ENCODE data around the gene HELT. TPM values are rescaled to one million over a fixed set of nuclear protein-coding genes. Genes with fewer than 3 reads are reported as not detected.

HELT gene
- total RNA-seq, 4 donors from 2014 or later = not detected

- TF ChIP-seq CTCF (IDR thresholded peaks at IDR 0.05; ENCODE audit: low read depth) = no peak
Observed at GRCh38 chr4:185020293-185020808, 2.1 kb downstream of the HELT start.

- no peak for TF ChIP-seq CTCF (IDR thresholded peaks at IDR 0.05; ENCODE audit: low read depth)
Observed at GRCh38 chr4:185020863-185021761, 2.8 kb downstream of the HELT start.

GRCh38 chr4:185023471-185023870 lies 5.2 kb downstream of the HELT start:
- no peak for TF ChIP-seq CTCF (IDR thresholded peaks at IDR 0.05; ENCODE audit: low read depth)

GRCh38 chr4:185028625-185029024 lies 10.3 kb downstream of the HELT start:
- TF ChIP-seq CTCF (IDR thresholded peaks at IDR 0.05; ENCODE audit: low read depth) = no peak

GRCh38 chr4:185031611-185032010 lies 13.3 kb downstream of the HELT start:
- TF ChIP-seq CTCF (IDR thresholded peaks at IDR 0.05; ENCODE audit: low read depth) = no peak

GRCh38 chr4:185033072-185033471 lies 14.8 kb downstream of the HELT start:
- no peak for TF ChIP-seq CTCF (IDR thresholded peaks at IDR 0.05; ENCODE audit: low read depth)

GRCh38 chr4:185033950-185034349 lies 15.7 kb downstream of the HELT start:
- no peak for TF ChIP-seq CTCF (IDR thresholded peaks at IDR 0.05; ENCODE audit: low read depth)
